Osteocyte (in vitro differentiated cells): ENCODE measurements around the gene HMGXB3. TPM values are rescaled to one million over a fixed set of nuclear protein-coding genes. Genes with fewer than 3 reads are reported as not detected.
"Not testable (repeated sequence)": the region's sequence is repeated elsewhere in the genome, so short reads cannot be mapped to it uniquely, and the experiment has no call there.

Source experiments
- DNase-seq: peaks from one replicate; pipeline ENCODE4 v3.0.0; 2021; ENCODE audit warnings: mixed read lengths; ENCODE audit not compliant: unreplicated experiment; ENCODE audit errors: extremely low spot score
- H3K27ac Mint-ChIP-seq: one replicate; pipeline ENCODE4 v1.8.0; 2021; ENCODE audit warnings: mild to moderate bottlenecking, mixed read lengths; ENCODE audit not compliant: unreplicated experiment
- H3K27me3 Mint-ChIP-seq: one replicate; pipeline ENCODE4 v1.8.0; 2021; ENCODE audit warnings: mixed read lengths; ENCODE audit not compliant: unreplicated experiment
- H3K36me3 Mint-ChIP-seq: one replicate; pipeline ENCODE4 v1.8.0; 2021; ENCODE audit warnings: mixed read lengths; ENCODE audit not compliant: unreplicated experiment
- H3K4me1 Mint-ChIP-seq: one replicate; pipeline ENCODE4 v1.8.0; 2021; ENCODE audit warnings: mixed read lengths; ENCODE audit not compliant: unreplicated experiment
- H3K4me3 Mint-ChIP-seq: one replicate; pipeline ENCODE4 v1.8.0; 2021; ENCODE audit warnings: mild to moderate bottlenecking, moderate library complexity, mixed read lengths; ENCODE audit not compliant: unreplicated experiment
- H3K9me3 Mint-ChIP-seq: one replicate; pipeline ENCODE4 v1.8.0; 2021; ENCODE audit warnings: mixed read lengths; ENCODE audit not compliant: unreplicated experiment
- total RNA-seq: library from RNA; stranded (reverse); gene quantifications from 2 replicates; pipeline ENCODE4 v1.2.1, GENCODE V29; 2021
- TF ChIP-seq, protein P1 (sequence below): fragments of 200-600 bp; sonication (generic); IDR thresholded peaks from 2 replicates; pipeline ENCODE4 v1.5.0; 2021; ENCODE audit warnings: antibody characterized with exemption, mild to moderate bottlenecking, moderate library complexity

HMGXB3 gene
- total RNA-seq, 1 donor from 2014 or later = 58.6 TPM

- TF ChIP-seq, protein P1, sequence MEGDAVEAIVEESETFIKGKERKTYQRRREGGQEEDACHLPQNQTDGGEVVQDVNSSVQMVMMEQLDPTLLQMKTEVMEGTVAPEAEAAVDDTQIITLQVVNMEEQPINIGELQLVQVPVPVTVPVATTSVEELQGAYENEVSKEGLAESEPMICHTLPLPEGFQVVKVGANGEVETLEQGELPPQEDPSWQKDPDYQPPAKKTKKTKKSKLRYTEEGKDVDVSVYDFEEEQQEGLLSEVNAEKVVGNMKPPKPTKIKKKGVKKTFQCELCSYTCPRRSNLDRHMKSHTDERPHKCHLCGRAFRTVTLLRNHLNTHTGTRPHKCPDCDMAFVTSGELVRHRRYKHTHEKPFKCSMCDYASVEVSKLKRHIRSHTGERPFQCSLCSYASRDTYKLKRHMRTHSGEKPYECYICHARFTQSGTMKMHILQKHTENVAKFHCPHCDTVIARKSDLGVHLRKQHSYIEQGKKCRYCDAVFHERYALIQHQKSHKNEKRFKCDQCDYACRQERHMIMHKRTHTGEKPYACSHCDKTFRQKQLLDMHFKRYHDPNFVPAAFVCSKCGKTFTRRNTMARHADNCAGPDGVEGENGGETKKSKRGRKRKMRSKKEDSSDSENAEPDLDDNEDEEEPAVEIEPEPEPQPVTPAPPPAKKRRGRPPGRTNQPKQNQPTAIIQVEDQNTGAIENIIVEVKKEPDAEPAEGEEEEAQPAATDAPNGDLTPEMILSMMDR = no peak
- no peaks in the 10 kb centered on the region for H3K27me3 Mint-ChIP-seq
- DNase-seq = peak; percentile 76
- H3K36me3 Mint-ChIP-seq = no peaks in the 10 kb centered on the region
- H3K4me1 Mint-ChIP-seq = peaks cover 8% of the 10 kb centered on the region
- H3K4me3 Mint-ChIP-seq = no peak overlapping the region
- H3K9me3 Mint-ChIP-seq = no peaks in the 10 kb centered on the region
- no peak overlapping the region for H3K27ac Mint-ChIP-seq
Observed at GRCh38 chr5:150080696-150081435, 80.3 kb downstream of the HMGXB3 start.

GRCh38 chr5:150081541-150082283 lies 81.2 kb downstream of the HMGXB3 start:
- peak; percentile 78 for DNase-seq
- peaks cover 8% of the 10 kb centered on the region for H3K4me1 Mint-ChIP-seq
- no peaks in the 10 kb centered on the region for H3K9me3 Mint-ChIP-seq
- H3K4me3 Mint-ChIP-seq = no peak overlapping the region
- no peak overlapping the region for H3K27ac Mint-ChIP-seq
- H3K27me3 Mint-ChIP-seq = no peaks in the 10 kb centered on the region
- TF ChIP-seq, protein P1 = no peak
- H3K36me3 Mint-ChIP-seq = no peaks in the 10 kb centered on the region

DNA sequence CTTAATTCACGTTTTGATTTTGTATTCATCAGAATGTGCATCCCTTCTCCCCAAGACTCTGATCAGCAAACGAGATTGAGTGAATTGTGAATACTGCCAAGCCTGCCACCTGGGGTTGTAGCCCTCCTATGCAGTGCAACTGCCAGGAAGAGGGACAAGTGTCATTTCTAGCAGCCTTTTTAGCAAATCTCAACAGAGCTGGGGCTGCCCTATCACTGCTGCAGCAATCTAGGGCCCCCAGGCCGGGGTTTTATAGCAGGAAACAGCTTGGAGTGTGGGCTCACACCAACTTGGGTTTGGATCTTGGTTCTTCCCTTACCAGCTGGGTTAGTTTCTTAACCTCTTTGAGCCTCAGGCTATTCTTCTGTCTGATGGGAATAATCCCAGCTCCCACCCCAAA lies 81.8 kb downstream of the HMGXB3 start:
- DNase-seq = peak; percentile 63
- Mint-ChIP-seq H3K27ac (no peak overlapping the region), H3K27me3 (no peaks in the 10 kb centered on the region)

DNA sequence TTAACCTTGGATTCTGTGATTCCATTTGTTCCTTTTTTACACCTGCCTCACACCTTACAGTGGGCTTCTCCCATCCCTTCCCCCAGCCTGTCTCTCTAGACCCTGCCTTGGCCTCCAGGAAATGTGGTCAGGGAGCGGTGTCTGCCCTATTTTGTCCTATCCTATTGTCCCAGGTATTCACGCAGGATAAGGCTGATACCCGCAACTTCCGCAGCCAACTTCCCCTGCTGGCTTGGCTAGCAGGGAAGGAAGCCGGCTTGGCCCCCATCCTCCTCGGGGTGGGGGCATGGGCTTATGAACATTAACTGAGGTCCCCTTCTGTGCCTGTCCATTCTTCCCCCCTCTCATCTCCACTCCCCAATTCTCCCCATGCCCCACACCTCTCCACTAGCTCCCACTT lies 82.3 kb downstream of the HMGXB3 start:
- Mint-ChIP-seq H3K4me3 (no peak overlapping the region), H3K4me1 (peaks cover 8% of the 10 kb centered on the region), H3K36me3 (no peaks in the 10 kb centered on the region), H3K9me3 (no peaks in the 10 kb centered on the region), H3K27me3 (no peaks in the 10 kb centered on the region), H3K27ac (no peak overlapping the region)
- TF ChIP-seq, protein P1 = no peak
- DNase-seq = peak; percentile 78

More for the DNA sequence above, 81.8 kb downstream of the HMGXB3 start:
- no peaks in the 10 kb centered on the region for H3K36me3 Mint-ChIP-seq
- H3K4me1 Mint-ChIP-seq = peaks cover 8% of the 10 kb centered on the region
- H3K9me3 Mint-ChIP-seq = no peaks in the 10 kb centered on the region
- H3K4me3 Mint-ChIP-seq = no peak overlapping the region
- TF ChIP-seq, protein P1 = no peak

- H3K4me1 Mint-ChIP-seq, H3K27ac Mint-ChIP-seq, H3K4me3 Mint-ChIP-seq, H3K36me3 Mint-ChIP-seq, H3K9me3 Mint-ChIP-seq, H3K27me3 Mint-ChIP-seq: not testable (repeated sequence)
- peak; percentile 46 for DNase-seq
Observed at GRCh38 chr5:150084754-150085153, 84.2 kb downstream of the HMGXB3 start.
